BE2C (cell line): ENCODE data around the gene ITGB6.

Experiments
- DNase-seq: peaks from one replicate; pipeline ENCODE4 v3.0.0-alpha.2; 2020
- H3K27me3 ChIP-seq: fragments of 250-450 bp; sonication (Bioruptor Pico); 2 replicates; pipeline ENCODE4 v1.5.1; 2020; ENCODE audit warnings: mild to moderate bottlenecking
- H3K36me3 ChIP-seq: fragments of 250-450 bp; sonication (Bioruptor Pico); 2 replicates; pipeline ENCODE4 v1.5.1; 2020; ENCODE audit warnings: mild to moderate bottlenecking
- H3K4me1 ChIP-seq: fragments of 250-450 bp; sonication (Bioruptor Pico); 2 replicates; pipeline ENCODE4 v1.5.1; 2020
- H3K4me3 ChIP-seq: 2 replicates; pipeline ENCODE4 v1.5.1; 2011; ENCODE audit warnings: low read depth, low read length
- H3K9me3 ChIP-seq: fragments of 250-450 bp; sonication (Bioruptor Pico); 2 replicates; pipeline ENCODE4 v1.5.1; 2020
- CTCF ChIP-seq: IDR thresholded peaks from 2 replicates; pipeline ENCODE4 v1.5.1; 2012; ENCODE audit warnings: mild to moderate bottlenecking, low read depth, low read length

The ITGB6 gene

GRCh38 chr2:160139991-160140390, 60.1 kb downstream of the ITGB6 start:
- Histone ChIP-seq H3K4me1 (no peaks in the 10 kb centered on the region), H3K27me3 (no peaks in the 10 kb centered on the region), H3K4me3 (no peak overlapping the region), H3K9me3 (no peaks in the 10 kb centered on the region), H3K36me3 (no peaks in the 10 kb centered on the region)
- TF ChIP-seq CTCF = no peak
- no peak for DNase-seq

GRCh38 chr2:160139350-160139749, 60.7 kb downstream of the ITGB6 start:
- Histone ChIP-seq H3K9me3 (no peaks in the 10 kb centered on the region), H3K36me3 (no peaks in the 10 kb centered on the region), H3K4me3 (no peak overlapping the region), H3K27me3 (no peaks in the 10 kb centered on the region), H3K4me1 (no peaks in the 10 kb centered on the region)
- no peak for DNase-seq
- no peak for TF ChIP-seq CTCF

GRCh38 chr2:160138406-160138805, 61.7 kb downstream of the ITGB6 start:
- no peaks in the 10 kb centered on the region for H3K36me3 ChIP-seq
- TF ChIP-seq CTCF = no peak
- H3K4me1 ChIP-seq = no peaks in the 10 kb centered on the region
- H3K27me3 ChIP-seq = no peaks in the 10 kb centered on the region
- no peaks in the 10 kb centered on the region for H3K9me3 ChIP-seq
- H3K4me3 ChIP-seq = no peak overlapping the region
- no peak for DNase-seq

GRCh38 chr2:160137464-160137863, 62.6 kb downstream of the ITGB6 start:
- no peak for TF ChIP-seq CTCF
- H3K4me1 ChIP-seq = no peaks in the 10 kb centered on the region
- DNase-seq = no peak
- no peak overlapping the region for H3K4me3 ChIP-seq
- no peaks in the 10 kb centered on the region for H3K36me3 ChIP-seq
- H3K9me3 ChIP-seq = no peaks in the 10 kb centered on the region
- no peaks in the 10 kb centered on the region for H3K27me3 ChIP-seq

- Histone ChIP-seq H3K27me3 (no peaks in the 10 kb centered on the region), H3K36me3 (no peaks in the 10 kb centered on the region)
These were observed 67.3 kb downstream of the ITGB6 start for GRCh38 chr2:160132761-160133160.

GRCh38 chr2:160126756-160127155, 73.3 kb downstream of the ITGB6 start:
- H3K4me3 ChIP-seq = no peak overlapping the region

More at GRCh38 chr2:160132761-160133160, 67.3 kb downstream of the ITGB6 start:
- no peak for TF ChIP-seq CTCF
- Histone ChIP-seq H3K4me1 (no peaks in the 10 kb centered on the region), H3K9me3 (no peaks in the 10 kb centered on the region), H3K4me3 (no peak overlapping the region)
- DNase-seq = no peak

More at GRCh38 chr2:160126756-160127155, 73.3 kb downstream of the ITGB6 start:
- DNase-seq = no peak
- Histone ChIP-seq H3K36me3 (no peaks in the 10 kb centered on the region), H3K9me3 (no peaks in the 10 kb centered on the region), H3K4me1 (no peaks in the 10 kb centered on the region), H3K27me3 (no peaks in the 10 kb centered on the region)
- TF ChIP-seq CTCF = no peak
